NT2/D1 (cell line): Measurements from ENCODE around the gene GPR3.

Source experiments
- DNase-seq: peaks from one replicate; pipeline ENCODE4 v3.0.0-alpha.2; 2011; ENCODE audit warnings: low read depth, low spot score
- H3K27me3 ChIP-seq: 2 replicates; pipeline ENCODE4 v1.6.0; 2011; ENCODE audit warnings: mild to moderate bottlenecking; ENCODE audit not compliant: insufficient read length, insufficient read depth
- H3K36me3 ChIP-seq: 2 replicates; pipeline ENCODE4 v1.6.1; 2011; ENCODE audit warnings: mild to moderate bottlenecking, low read length, mixed read lengths; ENCODE audit not compliant: insufficient read depth, insufficient read length
- H3K4me1 ChIP-seq: 2 replicates; pipeline ENCODE4 v1.5.1; 2011; ENCODE audit not compliant: insufficient read depth, insufficient read length
- H3K4me3 ChIP-seq: 2 replicates; pipeline ENCODE4 v1.5.1; 2011; ENCODE audit warnings: low read depth; ENCODE audit not compliant: insufficient read length
- H3K9ac ChIP-seq: 2 replicates; pipeline ENCODE4 v1.6.0; 2011; ENCODE audit warnings: low read depth; ENCODE audit not compliant: insufficient read length
- H3K9me3 ChIP-seq: 2 replicates; pipeline ENCODE4 v1.5.1; 2011; ENCODE audit warnings: mild to moderate bottlenecking, low read length; ENCODE audit not compliant: insufficient read depth
- SUZ12 ChIP-seq: IDR thresholded peaks from 2 replicates; pipeline ENCODE4 v1.6.1; 2011; ENCODE audit not compliant: insufficient read length, insufficient read depth; ENCODE audit errors: extremely low read depth
- YY1 ChIP-seq: IDR thresholded peaks from 2 replicates; pipeline ENCODE4 v1.6.1; 2011; ENCODE audit not compliant: insufficient read length, insufficient read depth
- ZNF274 ChIP-seq: IDR thresholded peaks from 2 replicates; pipeline ENCODE4 v1.6.1; 2011; ENCODE audit warnings: mild to moderate bottlenecking, low read depth, low read length

The GPR3 gene

DNA sequence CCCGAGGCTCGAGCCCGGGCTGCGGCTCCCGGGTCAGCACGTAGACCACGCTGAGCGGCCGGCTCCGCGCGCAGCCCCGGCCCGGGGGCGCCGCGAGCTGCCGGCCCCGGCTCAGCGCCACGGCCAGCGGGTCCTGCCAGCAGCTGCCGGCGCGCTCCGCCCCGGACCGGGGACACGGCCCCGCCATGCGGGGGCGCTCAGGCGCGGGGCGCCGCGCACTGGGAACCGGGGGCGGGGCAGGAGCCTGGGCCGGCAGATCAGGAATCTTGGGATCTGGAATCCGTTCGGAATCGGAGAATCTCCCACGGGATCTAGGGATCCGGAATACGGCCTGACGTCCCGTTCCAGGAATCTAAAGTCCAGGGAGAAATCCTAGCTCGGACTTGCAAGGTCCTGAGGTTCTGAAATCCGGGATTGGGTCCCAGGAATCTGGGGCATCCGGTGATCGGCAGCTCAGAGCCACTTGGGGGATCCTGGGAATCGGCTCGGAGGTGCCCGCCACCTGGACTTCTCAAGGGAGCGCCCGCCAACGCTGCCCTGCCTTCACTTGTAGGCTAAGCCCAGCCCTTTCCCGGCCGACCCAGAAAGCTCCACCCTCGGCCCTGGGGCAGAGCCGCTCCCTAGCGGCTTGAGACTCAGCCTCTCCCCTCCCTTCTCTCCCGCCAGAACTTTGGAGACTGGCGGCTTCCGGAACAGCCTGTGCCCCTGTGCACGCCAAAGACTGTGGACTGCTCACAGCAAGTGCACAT lies 25.8 kb upstream of the GPR3 start, which contains the start of gene MAP3K6:
TSS of gene MAP3K6 (minus strand) at position 551 of the 749 bp plus-strand sequence. CDS start at position 187, 364 bp downstream.
- Histone ChIP-seq H3K9me3 (no peaks in the 10 kb centered on the region), H3K27me3 (no peaks in the 10 kb centered on the region), H3K4me3 (peak within 1 kb of the TSS; percentile 69), H3K36me3 (peaks cover 16% of the 10 kb centered on the region), H3K9ac (peak within 1 kb of the TSS; percentile 85), H3K4me1 (peaks cover 24% of the 10 kb centered on the region)
- no peak for TF ChIP-seq YY1
- no peak for TF ChIP-seq SUZ12
- no peak for TF ChIP-seq ZNF274
- peak; percentile 84 for DNase-seq

DNA sequence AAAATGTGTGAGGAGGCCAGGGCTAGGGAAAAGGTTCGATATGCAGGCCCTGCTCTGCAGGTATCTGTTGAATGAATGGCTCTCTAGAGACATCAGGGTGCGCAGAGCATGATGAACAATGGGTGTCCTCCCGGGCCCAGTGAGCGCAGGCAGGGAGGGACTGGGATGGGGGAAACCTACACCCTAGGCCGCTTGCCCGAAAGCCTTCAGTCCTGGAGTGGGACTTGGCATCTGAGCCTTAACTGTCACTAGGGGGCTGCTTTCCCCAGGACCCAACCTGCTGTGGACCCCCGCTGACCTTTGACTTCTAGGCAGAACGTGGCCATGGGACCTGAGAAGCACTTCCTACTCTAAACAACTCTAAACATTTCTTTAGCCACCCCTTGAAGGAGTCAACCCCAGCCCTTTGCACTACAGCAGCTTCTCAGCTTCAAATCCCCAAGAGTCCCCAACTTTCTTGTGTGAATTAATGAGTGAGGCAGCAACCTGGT lies 25.2 kb upstream of the GPR3 start:
- TF ChIP-seq YY1 (no peak), ZNF274 (no peak), SUZ12 (no peak)
- DNase-seq: no peak
- H3K9ac ChIP-seq: peak overlapping the region; percentile 85
- H3K36me3 ChIP-seq: peaks cover 11% of the 10 kb centered on the region
- H3K4me1 ChIP-seq: peaks cover 24% of the 10 kb centered on the region
- no peaks in the 10 kb centered on the region for H3K9me3 ChIP-seq
- H3K27me3 ChIP-seq: no peaks in the 10 kb centered on the region
- peak overlapping the region; percentile 69 for H3K4me3 ChIP-seq

DNA sequence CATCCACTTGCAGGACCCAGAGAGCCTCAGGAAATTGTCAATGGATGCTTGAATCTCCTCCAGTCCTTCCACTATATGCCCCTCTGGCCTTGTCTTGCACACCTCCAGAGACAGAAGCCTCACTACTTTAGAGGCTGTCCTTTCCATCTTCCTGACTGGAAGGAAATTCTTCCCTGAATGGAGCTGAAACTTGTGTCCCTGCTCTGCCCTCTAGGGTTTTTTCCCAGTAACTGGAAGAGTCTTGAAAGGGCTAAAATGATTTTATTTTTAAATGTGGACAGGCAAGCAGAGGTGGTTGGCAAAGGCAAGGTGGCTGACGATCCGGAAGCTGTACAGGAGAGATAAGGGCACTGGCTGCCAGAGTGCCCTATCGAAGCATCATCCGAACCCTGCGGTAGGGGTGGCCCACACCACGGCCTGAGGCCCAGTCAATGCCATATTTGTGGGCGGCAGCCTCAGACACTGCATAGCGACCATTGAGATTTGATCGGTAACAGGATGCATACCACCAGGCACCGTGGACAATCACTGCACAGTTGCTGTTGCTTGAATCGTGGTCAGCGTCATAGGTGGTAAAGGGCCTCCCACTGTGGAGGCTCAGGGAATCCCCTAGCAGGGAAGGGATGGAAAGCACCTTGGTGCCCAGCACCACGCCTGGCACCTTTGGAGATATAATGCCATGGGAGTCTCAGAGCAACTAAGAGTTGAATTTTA lies 23.4 kb upstream of the GPR3 start:
- Histone ChIP-seq H3K36me3 (no peaks in the 10 kb centered on the region), H3K27me3 (no peaks in the 10 kb centered on the region), H3K4me3 (no peak overlapping the region), H3K4me1 (peaks cover 28% of the 10 kb centered on the region), H3K9me3 (no peaks in the 10 kb centered on the region), H3K9ac (peak overlapping the region; percentile 47)
- no peak for DNase-seq
- no peak for TF ChIP-seq SUZ12
- no peak for TF ChIP-seq ZNF274
- TF ChIP-seq YY1: no peak

DNA sequence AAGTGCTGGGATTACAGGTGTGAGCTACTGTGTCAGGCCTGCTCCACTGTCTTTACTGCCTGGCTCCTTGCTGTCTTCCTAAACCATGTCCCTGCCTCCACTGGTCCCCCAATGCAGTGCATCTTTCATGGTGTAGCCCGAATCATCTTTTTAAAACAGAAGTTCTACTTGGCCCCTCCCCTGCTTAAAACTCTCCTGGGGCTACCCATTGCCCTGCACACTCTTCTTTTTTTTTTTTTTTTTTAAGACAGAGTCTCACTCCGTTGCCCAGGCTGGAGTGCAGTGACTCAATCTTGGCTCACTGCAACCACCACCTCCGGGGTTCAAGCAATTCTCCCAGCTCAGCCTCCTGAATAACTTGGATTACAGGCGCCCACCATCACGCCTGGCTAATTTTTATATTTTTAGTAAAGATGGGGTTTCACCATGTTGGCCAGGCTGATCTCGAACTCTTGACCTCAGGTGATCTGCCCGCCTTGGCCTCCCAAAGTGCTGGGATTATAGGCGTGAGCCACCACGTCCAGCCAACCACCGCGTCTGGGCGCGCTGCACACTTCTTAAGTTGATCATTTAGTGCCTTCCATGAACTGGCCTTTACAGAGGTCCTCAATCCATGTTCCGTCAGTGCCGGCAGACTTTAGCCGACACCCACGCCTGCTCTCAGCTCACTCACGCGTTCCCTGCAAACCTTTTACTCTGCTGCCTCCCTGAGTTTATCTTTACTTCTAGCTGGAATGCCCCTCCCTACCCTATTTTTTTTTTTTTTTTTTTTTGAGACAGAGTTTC lies 20.2 kb upstream of the GPR3 start:
- DNase-seq: no peak
- Histone ChIP-seq H3K4me3 (no peak overlapping the region), H3K4me1 (peaks cover 12% of the 10 kb centered on the region), H3K36me3 (no peaks in the 10 kb centered on the region), H3K27me3 (no peaks in the 10 kb centered on the region), H3K9ac (no peak overlapping the region), H3K9me3 (no peaks in the 10 kb centered on the region)
- TF ChIP-seq ZNF274: no peak
- no peak for TF ChIP-seq YY1
- TF ChIP-seq SUZ12: no peak

DNA sequence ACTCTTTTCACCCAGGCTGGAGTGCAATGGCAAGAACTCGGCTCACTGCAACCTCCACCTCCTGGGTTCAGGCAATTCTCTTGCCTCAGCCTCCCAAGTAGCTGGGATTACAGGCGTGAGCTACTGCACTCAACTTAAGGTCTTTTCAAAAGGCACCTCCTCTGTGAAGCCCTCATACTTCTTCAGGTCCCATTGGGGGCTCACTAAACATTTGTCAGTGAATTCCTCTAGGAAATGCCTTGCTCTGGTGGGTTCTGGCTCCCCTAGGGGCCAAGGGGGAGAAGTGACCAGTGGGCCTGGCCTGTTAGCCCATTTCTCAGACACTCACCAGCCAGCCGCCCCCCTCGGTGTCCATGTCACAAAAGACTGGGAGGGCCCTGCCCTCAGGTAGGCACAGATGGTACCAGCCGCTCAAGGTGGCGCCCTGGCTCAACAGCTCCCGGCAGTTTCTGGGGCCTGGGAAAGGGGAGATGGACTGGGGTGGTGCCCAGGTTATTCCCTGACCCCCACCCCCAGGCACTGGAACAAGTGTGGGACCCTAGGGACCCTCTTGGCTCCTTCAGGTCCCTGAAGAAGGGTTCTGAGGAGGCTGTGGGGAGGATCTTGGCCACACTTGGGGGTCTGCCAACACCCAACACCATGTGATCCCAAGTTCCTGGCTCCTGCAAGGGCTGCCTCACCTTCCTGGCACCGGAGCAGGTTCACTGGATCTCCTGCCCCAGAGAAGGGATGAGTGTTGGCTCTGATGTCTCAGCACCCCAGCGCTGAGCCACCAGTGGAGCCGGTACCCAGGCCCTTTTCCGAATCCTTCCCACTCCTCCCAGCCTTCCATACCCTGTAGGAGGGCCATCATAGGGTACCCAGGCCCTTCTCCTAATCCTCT lies 19.4 kb upstream of the GPR3 start:
- Histone ChIP-seq H3K4me1 (peaks cover 7% of the 10 kb centered on the region), H3K9ac (no peak overlapping the region)
- TF ChIP-seq ZNF274: no peak
- no peak for TF ChIP-seq YY1
- TF ChIP-seq SUZ12: no peak

DNA sequence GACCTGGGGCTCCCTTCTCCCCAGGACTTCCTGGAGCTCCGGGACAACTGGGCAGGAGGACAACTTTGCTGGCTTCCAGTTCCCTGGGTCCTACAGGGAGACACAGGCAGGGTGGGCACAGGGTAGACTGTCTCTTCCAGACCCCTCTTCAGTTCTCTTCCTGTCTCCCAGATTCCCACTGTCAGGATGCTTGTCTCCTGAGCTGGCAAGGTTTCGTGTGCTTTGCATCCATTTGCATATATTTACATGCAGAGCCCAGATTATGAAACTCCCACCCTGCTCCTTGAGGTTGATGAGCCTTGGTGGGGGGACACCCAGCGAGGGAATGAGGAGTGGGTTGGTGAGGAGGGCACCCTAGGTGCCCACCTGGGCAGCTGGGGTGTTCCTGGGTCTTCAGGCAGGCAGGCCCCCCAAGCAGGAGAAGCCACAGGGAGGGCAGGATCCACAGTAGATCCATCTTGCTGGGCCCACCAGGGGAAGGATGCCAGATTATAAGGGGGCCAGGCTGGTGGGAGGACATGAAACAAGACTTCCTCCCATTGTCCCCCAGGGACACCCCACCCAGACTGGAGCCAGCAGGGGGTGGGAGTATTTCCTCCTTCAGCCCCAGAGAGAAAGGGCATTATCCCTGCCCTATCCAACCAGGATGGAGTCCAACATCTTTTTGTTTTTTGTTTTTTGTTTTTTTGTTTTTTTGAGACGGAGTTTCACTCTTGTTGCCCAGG lies 17.9 kb upstream of the GPR3 start, which contains the start of gene FCN3:
TSS of gene FCN3 (minus strand) at position 463 of the 725 bp plus-strand sequence. CDS start at position 457, 6 bp downstream.
- no peaks in the 10 kb centered on the region for H3K9me3 ChIP-seq
- no peak within 1 kb of the TSS for H3K9ac ChIP-seq
- no peak within 1 kb of the TSS for H3K4me3 ChIP-seq
- no peak for DNase-seq
- TF ChIP-seq ZNF274 (no peak), SUZ12 (no peak), YY1 (no peak)
- H3K36me3 ChIP-seq: no peaks in the 10 kb centered on the region
- peaks cover 12% of the 10 kb centered on the region for H3K4me1 ChIP-seq
- no peaks in the 10 kb centered on the region for H3K27me3 ChIP-seq

More for the DNA sequence above, 19.4 kb upstream of the GPR3 start:
- no peak for DNase-seq
- H3K27me3 ChIP-seq: no peaks in the 10 kb centered on the region
- no peaks in the 10 kb centered on the region for H3K36me3 ChIP-seq
- H3K9me3 ChIP-seq: no peaks in the 10 kb centered on the region
- H3K4me3 ChIP-seq: no peak overlapping the region
